T-cell (primary cell): ENCODE results near the gene SRSF2. TPM values are rescaled to one million over a fixed set of nuclear protein-coding genes. Genes with fewer than 3 reads are reported as not detected.

Source experiments
- ATAC-seq, 4 experiments: fragments of 200-7000 bp in 3 of 4; fragments of 150-1000 bp in 1 of 4; cut with Tn5 transposase; replicated peaks in 1 of 4; 1 replicate in 3 of 4; 2 replicates in 1 of 4; pipeline ENCODE4 v1.10.0; 2021; ENCODE audit warnings: moderate library complexity in 3 of 4, mild to moderate bottlenecking in 2 of 4, moderate number of reproducible peaks in 1 of 4
- CTCF ChIA-PET, 2 donors: fragments of 300-600 bp; sonication (Branson Sonifier 250); formaldehyde crosslinking; loops; one replicate each; lab custom pipeline; 2022; ENCODE audit warnings: antibody characterized with exemption in 2 of 2; lab: Charles Lee
- POLR2A ChIA-PET, 2 donors: fragments of 300-600 bp; sonication (Branson Sonifier 250); formaldehyde crosslinking; loops; one replicate each; lab custom pipeline; 2022; ENCODE audit warnings: antibody characterized with exemption in 2 of 2; lab: Charles Lee
- DNase-seq, 35 experiments: peaks; one replicate each; pipeline versions ENCODE4 v3.0.0 to v3.0.0-alpha.2; 2013 to 2023
- H3K27ac ChIP-seq: one replicate; pipeline ENCODE4 v1.5.1; 2013; ENCODE audit warnings: low read length
- H3K27me3 ChIP-seq, 2 experiments: replicated peaks in 1 of 2; 1 replicate in 1 of 2; 2 replicates in 1 of 2; pipeline versions ENCODE4 v1.6.1 to v1.7.0; 2013; ENCODE audit warnings: low read length in 1 of 2, mixed read lengths in 1 of 2; ENCODE audit not compliant: control insufficient read depth in 2 of 2, insufficient read depth in 2 of 2; ENCODE audit errors: extremely low read depth in 1 of 2
- H3K36me3 ChIP-seq, 2 donors: 1 replicate in 1 of 2; 2 replicates in 1 of 2; pipeline versions ENCODE4 v1.6.1 to v1.7.0; 2013; ENCODE audit warnings: low read length in 1 of 2; ENCODE audit not compliant: control insufficient read depth in 2 of 2, insufficient read depth in 1 of 2; ENCODE audit errors: extremely low read depth in 1 of 2
- H3K4me1 ChIP-seq, 2 experiments: 1 replicate in 1 of 2; 2 replicates in 1 of 2; pipeline versions ENCODE4 v1.6.1 to v1.7.0; 2013; ENCODE audit warnings: low read length in 2 of 2, mixed read lengths in 1 of 2; ENCODE audit not compliant: insufficient read depth in 2 of 2, control insufficient read depth in 1 of 2; ENCODE audit errors: extremely low read depth in 1 of 2
- H3K4me3 ChIP-seq, 2 donors: 1 replicate in 1 of 2; 2 replicates in 1 of 2; pipeline versions ENCODE4 v1.5.1 to v1.7.0; 2013; ENCODE audit warnings: mild to moderate bottlenecking in 2 of 2, low read length in 1 of 2, moderate library complexity in 1 of 2; ENCODE audit not compliant: control insufficient read depth in 1 of 2; ENCODE audit errors: extremely low read depth in 1 of 2
- H3K9me3 ChIP-seq: 2 replicates; pipeline ENCODE4 v1.7.0; 2013
- H3K27ac Mint-ChIP-seq, 2 donors: one replicate each; pipeline ENCODE4 v1.8.0; 2020 to 2021; ENCODE audit warnings: mild to moderate bottlenecking in 2 of 2, mixed read lengths in 2 of 2
- H3K27me3 Mint-ChIP-seq, 2 donors: one replicate each; pipeline ENCODE4 v1.8.0; 2021 to 2022; ENCODE audit warnings: mixed read lengths in 2 of 2
- H3K36me3 Mint-ChIP-seq: one replicate; pipeline ENCODE4 v1.8.0; 2021; ENCODE audit warnings: mixed read lengths
- H3K4me1 Mint-ChIP-seq, 3 donors: one replicate each; pipeline ENCODE4 v1.8.0; 2020 to 2022; ENCODE audit warnings: mixed read lengths in 3 of 3, mild to moderate bottlenecking in 1 of 3
- H3K4me3 Mint-ChIP-seq, 3 donors: one replicate each; pipeline ENCODE4 v1.8.0; 2020 to 2022; ENCODE audit warnings: mild to moderate bottlenecking in 3 of 3, mixed read lengths in 3 of 3, moderate library complexity in 3 of 3
- H3K9me3 Mint-ChIP-seq, 3 donors: one replicate each; pipeline ENCODE4 v1.8.0; 2020 to 2022; ENCODE audit warnings: mixed read lengths in 3 of 3
- WGBS: methylation state at CpG from one replicate; pipeline ENCODE4 v1.1.5; 2013; ENCODE audit warnings: missing lambda C conversion rate; ENCODE audit not compliant: insufficient coverage; 5-methylcytosine and 5-hydroxymethylcytosine counted together
- total RNA-seq, 35 experiments: library from RNA in 6 of 35; stranded (reverse) in 6 of 35; fragments of 120-200 nt in 1 of 35; gene quantifications; one replicate each; pipeline versions ENCODE4 v1.2.1 to v1.2.4 and lab custom pipeline; 2013 to 2026

The SRSF2 gene
- total RNA-seq, 5 donors from 2014 or later (not counting 1 experiment from before 2014, with no cell fraction given): 349 to 413 (median 382) TPM

DNA sequence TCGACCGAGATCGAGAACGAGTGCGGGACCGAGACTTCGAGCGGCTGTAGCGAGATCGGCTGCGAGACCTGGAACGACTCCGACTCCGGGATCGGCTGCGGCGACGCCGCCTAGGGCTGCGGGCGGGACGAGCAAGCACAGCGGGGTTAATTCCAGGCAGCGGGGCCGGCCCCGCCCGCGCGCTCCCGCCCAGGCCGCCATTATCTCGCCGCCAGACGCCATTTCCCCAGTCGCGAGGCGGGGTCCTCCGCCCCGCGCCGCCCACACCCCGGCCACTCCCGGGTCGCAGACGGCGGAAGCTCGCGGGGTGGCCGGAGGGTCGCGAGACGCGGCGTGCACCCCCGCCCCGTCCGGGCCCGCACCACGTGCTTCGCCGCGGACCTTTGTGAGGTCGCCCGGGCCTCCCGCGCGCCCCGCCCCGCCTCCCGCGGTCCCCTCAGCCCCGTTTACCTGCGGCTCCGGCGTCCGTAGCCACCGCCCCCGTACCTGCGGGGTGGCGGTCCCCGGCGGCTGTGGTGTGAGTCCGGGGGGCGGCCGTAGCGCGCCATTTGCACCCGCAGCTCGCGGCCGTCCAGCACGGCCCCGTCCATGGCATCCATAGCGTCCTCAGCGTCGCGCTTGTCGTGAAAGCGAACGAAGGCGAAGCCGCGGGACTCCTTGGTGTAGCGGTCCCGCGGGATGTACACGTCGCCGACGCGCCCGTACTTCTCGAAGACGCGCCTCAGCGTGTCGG is 616 bp downstream of the SRSF2 start:
- Mint-ChIP-seq H3K9me3 (no peaks in the 10 kb centered on the region), H3K27ac (peak overlapping the region; percentile 97 to 98), H3K4me1 (peaks cover 65 to 70% (median 67%) of the 10 kb centered on the region in 3 donors), H3K27me3 (no peaks in the 10 kb centered on the region), H3K4me3 (peak overlapping the region; percentile 95 to 97 (median 96)), H3K36me3 (peaks cover 41% of the 10 kb centered on the region)
- H3K27me3 ChIP-seq: no peaks in the 10 kb centered on the region
- H3K4me3 ChIP-seq: peak overlapping the region; percentile 81 to 94
- peak; percentile 18 to 28 (median 21) for ATAC-seq
- peak overlapping the region; percentile 97 for H3K27ac ChIP-seq
- WGBS: under 1% methylated on average over 117 of the region's 117 CpGs
- H3K4me1 ChIP-seq: peaks cover 34 to 42% of the 10 kb centered on the region in 2 experiments
- ChIA-PET POLR2A (interaction anchor here (0.6 to 1.2 kb wide), 5 partner anchors 9 to 874 kb away, joined by 3 to 6 read pairs (median 4); partner anchors contain the start of genes JMJD6 (in 1 of the 2) and METTL23 (in 1 of the 2)), CTCF (interaction anchor here in 1 of 2 donors (1.9 kb wide), 1 partner anchor 10 kb away, joined by 7 read pairs; the partner anchor contains the start of genes JMJD6 and METTL23)
- H3K36me3 ChIP-seq: peaks cover 0 to 55% of the 10 kb centered on the region in 2 donors
- peak in 34 of 35 experiments; percentile 43 to 81 (median 58) for DNase-seq
- no peaks in the 10 kb centered on the region for H3K9me3 ChIP-seq

- peak in 1 of 35 experiments; percentile 30 for DNase-seq
These were observed 1.4 kb downstream of the SRSF2 start for GRCh38 chr17:76735586-76736348.

GRCh38 chr17:76735006-76735405 is 2.1 kb downstream of the SRSF2 start:
- Mint-ChIP-seq H3K4me1 (peaks cover 64 to 69% (median 68%) of the 10 kb centered on the region in 3 donors), H3K4me3 (peak overlapping the region; percentile 95 to 97 (median 96)), H3K27ac (peak overlapping the region; percentile 82 to 92), H3K9me3 (no peaks in the 10 kb centered on the region), H3K36me3 (peaks cover 40% of the 10 kb centered on the region), H3K27me3 (no peaks in the 10 kb centered on the region)
- Histone ChIP-seq H3K27ac (peak overlapping the region; percentile 82), H3K9me3 (no peaks in the 10 kb centered on the region), H3K27me3 (no peaks in the 10 kb centered on the region), H3K36me3 (peaks cover 7 to 61% of the 10 kb centered on the region in 2 donors), H3K4me1 (peaks cover 45 to 46% of the 10 kb centered on the region in 2 experiments), H3K4me3 (peak overlapping the region; percentile 59 to 81)
- WGBS: no CpG with 5 or more reads among the region's 5 CpGs
- peak in 1 of 35 experiments; percentile 63 for DNase-seq
- no peak for ATAC-seq
- POLR2A ChIA-PET: interaction anchor here (0.8 to 1.4 kb wide), 6 partner anchors 9 to 282 kb away, joined by 3 to 11 read pairs (median 4); partner anchors contain the start of genes JMJD6 (in 1 of the 2), METTL23 (in 1 of the 2) and UBE2O (in 1 of the 2)
- CTCF ChIA-PET: interaction anchor here (0.6 to 1.1 kb wide), 3 partner anchors 17 to 329 kb away, joined by 3 to 12 read pairs (median 7); no protein-coding TSS in a partner anchor

More at GRCh38 chr17:76735586-76736348, 1.4 kb downstream of the SRSF2 start:
- Mint-ChIP-seq H3K27me3 (no peaks in the 10 kb centered on the region), H3K36me3 (peaks cover 40% of the 10 kb centered on the region), H3K27ac (peak overlapping the region; percentile 82 to 92), H3K9me3 (no peaks in the 10 kb centered on the region), H3K4me1 (peaks cover 65 to 70% (median 68%) of the 10 kb centered on the region in 3 donors), H3K4me3 (peak overlapping the region; percentile 95 to 97 (median 96))
- H3K36me3 ChIP-seq: peaks cover 0 to 56% of the 10 kb centered on the region in 2 donors
- ATAC-seq: no peak
- H3K27me3 ChIP-seq: no peaks in the 10 kb centered on the region
- peak overlapping the region; percentile 81 to 94 for H3K4me3 ChIP-seq
- POLR2A ChIA-PET: interaction anchor here (0.6 to 1.4 kb wide), 7 partner anchors 10 to 875 kb away, joined by 3 to 8 read pairs (median 4); partner anchors contain the start of gene UBE2O (in 1 of the 2)
- H3K4me1 ChIP-seq: peaks cover 39 to 42% of the 10 kb centered on the region in 2 experiments
- H3K27ac ChIP-seq: peak overlapping the region; percentile 82
- CTCF ChIA-PET: interaction anchor here (0.6 to 1.1 kb wide), 2 partner anchors 17 to 328 kb away, joined by 7 to 12 read pairs; no protein-coding TSS in a partner anchor
- WGBS: 0% methylated on average over 12 of the region's 20 CpGs
- H3K9me3 ChIP-seq: no peaks in the 10 kb centered on the region

DNA sequence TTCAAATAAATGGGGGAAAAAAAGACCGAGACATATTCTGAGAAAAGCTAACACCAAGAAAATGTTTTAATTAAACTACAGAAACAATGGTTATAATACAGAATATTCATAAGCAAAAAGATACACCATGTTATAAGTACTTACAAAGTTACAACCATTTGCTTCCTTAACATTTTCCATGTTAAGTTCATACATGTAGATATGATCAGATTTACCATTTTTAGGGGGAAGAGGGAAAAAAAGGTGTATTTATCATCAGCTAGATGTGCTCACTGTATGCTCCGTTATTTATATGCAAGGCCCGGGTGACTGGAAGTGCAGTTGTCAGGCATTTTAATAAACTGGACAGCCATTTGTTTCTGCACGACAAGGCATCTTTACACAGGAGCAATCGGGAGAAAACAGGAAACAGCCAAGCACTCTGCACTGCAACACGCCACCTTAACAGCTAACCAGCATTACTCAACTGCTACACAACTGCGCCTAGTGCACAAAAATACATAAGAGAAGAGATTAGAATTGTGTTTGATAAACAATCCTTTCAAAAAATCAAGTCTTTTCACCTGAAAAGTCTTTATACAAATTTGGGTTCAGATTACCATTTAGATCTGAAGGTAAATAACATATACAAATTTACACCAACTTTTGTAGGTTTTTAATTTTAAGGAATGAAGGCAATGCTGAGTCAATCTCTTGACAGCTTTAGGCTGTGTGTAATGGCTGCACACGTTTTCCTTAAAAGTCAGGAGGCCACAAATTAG is 2.9 kb downstream of the SRSF2 start:
- 0% methylated on average over 3 of the region's 8 CpGs for WGBS
- Histone ChIP-seq H3K36me3 (peaks cover 8 to 59% of the 10 kb centered on the region in 2 donors), H3K4me3 (peak overlapping the region; percentile 63 to 81), H3K27ac (peak overlapping the region; percentile 82), H3K4me1 (peaks cover 48 to 50% of the 10 kb centered on the region in 2 experiments), H3K27me3 (no peaks in the 10 kb centered on the region), H3K9me3 (no peaks in the 10 kb centered on the region)
- H3K4me1 Mint-ChIP-seq: peaks cover 70 to 72% (median 70%) of the 10 kb centered on the region in 3 donors
- ATAC-seq (no peak), DNase-seq (peak in 1 of 35 experiments; percentile 45)
- peak overlapping the region; percentile 95 to 97 (median 96) for H3K4me3 Mint-ChIP-seq
- POLR2A ChIA-PET: interaction anchor here (0.8 to 1.4 kb wide), 3 partner anchors 8 to 63 kb away, joined by 4 to 11 read pairs (median 6); partner anchors contain the start of genes JMJD6 (in 1 of the 2) and METTL23 (in 1 of the 2)
- CTCF ChIA-PET: interaction anchor here in 1 of 2 donors (1.0 to 1.1 kb wide), 2 partner anchors 18 to 20 kb away, joined by 3 to 12 read pairs; no protein-coding TSS in a partner anchor
- H3K27ac Mint-ChIP-seq: peak overlapping the region; percentile 82 to 92
- H3K9me3 Mint-ChIP-seq: no peaks in the 10 kb centered on the region
- H3K27me3 Mint-ChIP-seq: no peaks in the 10 kb centered on the region
- H3K36me3 Mint-ChIP-seq: peaks cover 42% of the 10 kb centered on the region

GRCh38 chr17:76733618-76733957 is 3.5 kb downstream of the SRSF2 start:
- Mint-ChIP-seq H3K27me3 (no peaks in the 10 kb centered on the region), H3K27ac (peak overlapping the region; percentile 82 to 92), H3K9me3 (no peaks in the 10 kb centered on the region), H3K36me3 (peaks cover 43% of the 10 kb centered on the region), H3K4me1 (peaks cover 68 to 69% (median 69%) of the 10 kb centered on the region in 3 donors), H3K4me3 (peak overlapping the region; percentile 95 to 97 (median 96))
- DNase-seq (no peak), ATAC-seq (no peak)
- ChIA-PET CTCF (interaction anchor here in 1 of 2 donors (1.4 kb wide), 1 partner anchor 20 kb away, joined by 3 read pairs; no protein-coding TSS in a partner anchor), POLR2A (no interaction called here)
- H3K27ac ChIP-seq: peak overlapping the region; percentile 32
- WGBS: no CpG with 5 or more reads among the region's 1 CpG
- H3K27me3 ChIP-seq: no peaks in the 10 kb centered on the region
- H3K4me3 ChIP-seq: no peak overlapping the region
- H3K4me1 ChIP-seq: peaks cover 45 to 53% of the 10 kb centered on the region in 2 experiments
- peaks cover 8 to 59% of the 10 kb centered on the region in 2 donors for H3K36me3 ChIP-seq
- no peaks in the 10 kb centered on the region for H3K9me3 ChIP-seq
